IMR-90 (cell line): Measurements from ENCODE around the gene PHC2. TPM values are rescaled to one million over a fixed set of nuclear protein-coding genes. Genes with fewer than 3 reads are reported as not detected.

Experiments used
- ATAC-seq: fragments of 200-7000 bp; cut with Tn5 transposase; 2 replicates; pipeline ENCODE4 v1.9.1; 2020; ENCODE audit warnings: low read depth, mild to moderate bottlenecking, moderate library complexity
- BruUV-seq: library from RNA; stranded (reverse); fragments of 400-500 nt; replicated peaks from 2 replicates; lab custom pipeline; 2021; lab: Mats Ljungman, UMichigan
- CTCF ChIA-PET: fragments of 300-600 bp; formaldehyde crosslinking; extraction: SDS; loops from one replicate; lab custom pipeline; 2021; ENCODE audit warnings: antibody characterized with exemption; lab: Yijun Ruan, JAX
- POLR2A ChIA-PET: fragments of 300-600 bp; sonication (Branson Sonifier 250); formaldehyde crosslinking; loops from one replicate; lab custom pipeline; 2022; ENCODE audit warnings: antibody characterized with exemption; ENCODE audit not compliant: unreplicated experiment; lab: Charles Lee
- DNase-seq: peaks from one replicate; pipeline ENCODE4 v3.0.0; 2013
- H2AFZ ChIP-seq: replicated peaks from 2 replicates; pipeline ENCODE3; 2013; ENCODE audit warnings: low read length, mild to moderate bottlenecking; ENCODE audit not compliant: poor library complexity
- H2AK5ac ChIP-seq: 2 replicates; pipeline ENCODE4 v1.6.1; 2013; ENCODE audit warnings: low read depth, low read length, inconsistent platforms
- H2AK9ac ChIP-seq: replicated peaks from 2 replicates; pipeline ENCODE3; 2013; ENCODE audit warnings: mild to moderate bottlenecking, low read depth, low read length, moderate library complexity; ENCODE audit not compliant: poor library complexity
- H2BK120ac ChIP-seq: 2 replicates; pipeline ENCODE4 v1.6.1; 2013; ENCODE audit warnings: low read depth, low read length, inconsistent platforms
- H2BK15ac ChIP-seq: 3 replicates; pipeline ENCODE4 v1.6.1; 2013; ENCODE audit warnings: low read depth, low read length, inconsistent platforms
- H2BK20ac ChIP-seq: 2 replicates; pipeline ENCODE4 v1.6.1; 2013; ENCODE audit warnings: low read depth, mild to moderate bottlenecking, inconsistent platforms, low read length, moderate library complexity
- H2BK5ac ChIP-seq: 2 replicates; pipeline ENCODE4 v1.6.1; 2013; ENCODE audit warnings: mild to moderate bottlenecking, low read depth, low read length, inconsistent platforms; ENCODE audit not compliant: poor library complexity, severe bottlenecking
- H3K14ac ChIP-seq: replicated peaks from 2 replicates; pipeline ENCODE4 v1.6.1; 2013; ENCODE audit warnings: low read depth, low read length, inconsistent platforms
- H3K18ac ChIP-seq: 2 replicates; pipeline ENCODE4 v1.6.1; 2013; ENCODE audit warnings: low read depth, low read length, control low read depth
- H3K23ac ChIP-seq: 2 replicates; pipeline ENCODE4 v1.6.1; 2013; ENCODE audit warnings: low read depth, low read length, inconsistent platforms
- H3K27ac ChIP-seq: 2 replicates; pipeline ENCODE4 v1.5.1; 2013; ENCODE audit warnings: mild to moderate bottlenecking, control low read depth, low read length; ENCODE audit not compliant: insufficient read depth
- H3K27me3 ChIP-seq: 2 replicates; pipeline ENCODE4 v1.6.1; 2013; ENCODE audit warnings: low read length; ENCODE audit not compliant: control insufficient read depth, insufficient read depth
- H3K36me3 ChIP-seq: 2 replicates; pipeline ENCODE4 v1.6.1; 2013; ENCODE audit warnings: low read length, mixed read lengths; ENCODE audit not compliant: control insufficient read depth, insufficient read depth
- H3K4ac ChIP-seq: 2 replicates; pipeline ENCODE4 v1.6.1; 2013; ENCODE audit warnings: low read depth, low read length, inconsistent platforms
- H3K4me1 ChIP-seq: 2 replicates; pipeline ENCODE4 v1.6.1; 2013; ENCODE audit warnings: low read length, mixed read lengths; ENCODE audit not compliant: control insufficient read depth, insufficient read depth
- H3K4me2 ChIP-seq: 2 replicates; pipeline ENCODE4 v1.6.1; 2013; ENCODE audit warnings: low read depth, mild to moderate bottlenecking, control low read depth, low read length, moderate library complexity
- H3K4me3 ChIP-seq: 2 replicates; pipeline ENCODE4 v1.5.1; 2013; ENCODE audit warnings: low read depth, mild to moderate bottlenecking, control low read depth, low read length, moderate library complexity; ENCODE audit not compliant: insufficient read depth
- H3K56ac ChIP-seq: 2 replicates; pipeline ENCODE4 v1.6.1; 2013; ENCODE audit warnings: low read length, inconsistent platforms; ENCODE audit not compliant: insufficient read depth; ENCODE audit errors: extremely low read depth
- H3K79me1 ChIP-seq, 2 experiments: 2 replicates each; pipeline ENCODE4 v1.6.1; 2013; ENCODE audit warnings: low read length in 2 of 2, inconsistent platforms in 1 of 2, low read depth in 1 of 2
- H3K9ac ChIP-seq: 2 replicates; pipeline ENCODE4 v1.6.1; 2013; ENCODE audit warnings: low read depth, low read length, control low read depth
- H3K9me1 ChIP-seq: 2 replicates; pipeline ENCODE4 v1.6.1; 2013; ENCODE audit warnings: low read length, inconsistent platforms; ENCODE audit not compliant: insufficient read depth
- H3K9me3 ChIP-seq: 2 replicates; pipeline ENCODE4 v1.6.1; 2013; ENCODE audit warnings: low read length; ENCODE audit not compliant: control insufficient read depth, insufficient read depth
- H4K20me1 ChIP-seq: 2 replicates; pipeline ENCODE4 v1.6.1; 2013; ENCODE audit warnings: low read length, inconsistent platforms; ENCODE audit not compliant: insufficient read depth
- H4K5ac ChIP-seq: 2 replicates; pipeline ENCODE4 v1.6.1; 2013; ENCODE audit warnings: mild to moderate bottlenecking, low read depth, low read length, control low read depth
- H4K8ac ChIP-seq, 2 experiments: 2 replicates each; pipeline ENCODE4 v1.6.1; 2013; ENCODE audit warnings: low read depth in 2 of 2, low read length in 2 of 2, control low read depth in 1 of 2, inconsistent platforms in 1 of 2
- H4K91ac ChIP-seq: 2 replicates; pipeline ENCODE4 v1.6.1; 2013; ENCODE audit warnings: low read depth, low read length, inconsistent platforms; ENCODE audit not compliant: insufficient read depth
- BHLHE40 ChIP-seq: fragments of 150-350 bp; IDR thresholded peaks from 2 replicates; pipeline ENCODE4 v1.6.1; 2016; ENCODE audit warnings: mild to moderate bottlenecking, low read depth, low read length
- CEBPB ChIP-seq: IDR thresholded peaks from 2 replicates; pipeline ENCODE4 v1.6.1; 2012; ENCODE audit warnings: low read depth, low read length, improper control_type of control experiment
- CHD1 ChIP-seq: IDR thresholded peaks from 2 replicates; pipeline ENCODE4 v1.6.1; 2012; ENCODE audit warnings: low read depth, low read length, improper control_type of control experiment
- CTCF ChIP-seq: conservative IDR thresholded peaks from 2 replicates; pipeline ENCODE4 v1.5.1; 2012; ENCODE audit warnings: mild to moderate bottlenecking, low read depth, low read length, improper control_type of control experiment
- ELK1 ChIP-seq: fragments of 150-350 bp; IDR thresholded peaks from 2 replicates; pipeline ENCODE4 v1.6.1; 2016; ENCODE audit warnings: low read depth, mild to moderate bottlenecking, low read length, moderate library complexity, borderline replicate concordance
- FOS ChIP-seq: fragments of 150-350 bp; IDR thresholded peaks from 2 replicates; pipeline ENCODE4 v1.6.1; 2016; ENCODE audit warnings: low read depth, low read length
- MAFK ChIP-seq: IDR thresholded peaks from 2 replicates; pipeline ENCODE4 v1.6.1; 2012; ENCODE audit warnings: low read depth, low read length, improper control_type of control experiment
- MAZ ChIP-seq: IDR thresholded peaks from 2 replicates; pipeline ENCODE4 v1.6.1; 2012; ENCODE audit warnings: low read depth, mild to moderate bottlenecking, low read length, improper control_type of control experiment, moderate library complexity, borderline replicate concordance
- MXI1 ChIP-seq: IDR thresholded peaks from 2 replicates; pipeline ENCODE4 v1.6.1; 2012; ENCODE audit warnings: low read depth, mild to moderate bottlenecking, low read length, moderate library complexity, borderline replicate concordance
- NFE2L2 ChIP-seq: fragments of 150-350 bp; IDR thresholded peaks from 2 replicates; pipeline ENCODE4 v1.6.1; 2016; ENCODE audit warnings: low read depth, mild to moderate bottlenecking, low read length
- POLR2A ChIP-seq: IDR thresholded peaks from 2 replicates; pipeline ENCODE4 v1.6.1; 2012; ENCODE audit warnings: mild to moderate bottlenecking, low read depth, low read length
- RAD21 ChIP-seq: IDR thresholded peaks from 2 replicates; pipeline ENCODE4 v1.6.1; 2012; ENCODE audit warnings: low read length, improper control_type of control experiment
- RCOR1 ChIP-seq: IDR thresholded peaks from 2 replicates; pipeline ENCODE4 v1.6.1; 2012; ENCODE audit warnings: mild to moderate bottlenecking, low read length, improper control_type of control experiment; ENCODE audit not compliant: insufficient replicate concordance
- RFX5 ChIP-seq: IDR thresholded peaks from 2 replicates; pipeline ENCODE4 v1.8.0; 2012; ENCODE audit warnings: low read depth, mild to moderate bottlenecking, low read length, moderate library complexity
- SMC3 ChIP-seq: fragments of 150-350 bp; IDR thresholded peaks from 2 replicates; pipeline ENCODE4 v1.6.1; 2016; ENCODE audit warnings: low read depth, mild to moderate bottlenecking, antibody characterized with exemption, low read length, moderate library complexity
- USF2 ChIP-seq: fragments of 150-350 bp; IDR thresholded peaks from 2 replicates; pipeline ENCODE4 v1.6.1; 2017; ENCODE audit warnings: mild to moderate bottlenecking, antibody characterized with exemption, low read length, low read depth
- WGBS, 2 experiments: methylation state at CpG; one replicate each; pipeline versions ENCODE4 v1.1.5 to v1.1.7; 2013; ENCODE audit warnings: missing lambda C conversion rate in 2 of 2; ENCODE audit not compliant: insufficient read length in 1 of 2; ENCODE audit errors: extremely low coverage in 2 of 2; 5-methylcytosine and 5-hydroxymethylcytosine counted together
- dilution Hi-C: fragments of 300-500 bp; cut with HindIII; formaldehyde crosslinking; loops from one replicate; pipeline ENCODE4 v1.14.3; 2018; ENCODE audit warnings: low sequenced_read_pairs; ENCODE audit not compliant: unreplicated experiment
- in situ Hi-C: fragments of 300-500 bp; cut with MboI; formaldehyde crosslinking; loops from 3 replicates; pipeline ENCODE4 v1.14.3; 2019; ENCODE audit warnings: low sequenced_read_pairs, inconsistent platforms, mixed read lengths
- intact Hi-C: fragments of 100-400 bp; cut with micrococcal nuclease; formaldehyde crosslinking; loops from 2 replicates; pipeline ENCODE4 v1.10.0; 2022
- polyA plus RNA-seq, 3 experiments: library from polyadenylated mRNA; depleted of rRNA; stranded (reverse); fragments of >200 nt; gene quantifications; 2 replicates each; pipeline ENCODE4 v1.2.3, GENCODE V29; 2012; ENCODE audit warnings: low replicate concordance in 1 of 3
- total RNA-seq: library from RNA; depleted of rRNA; stranded (reverse); fragments of >200 nt; gene quantifications from 2 replicates; pipeline ENCODE4 v1.2.3, GENCODE V29; 2012

PHC2 gene
- total and polyA plus RNA-seq, 2 of the 4 experiments (the other 2 are of a cell fraction) = 46.4 to 98.1 TPM

GRCh38 chr1:33289858-33290154, 141.1 kb downstream of the PHC2 start:
- DNase-seq = no peak
- Histone ChIP-seq H4K8ac (no peak overlapping the region), H3K79me1 (peaks cover 0 to 19% of the 10 kb centered on the region in 2 experiments; a peak in 3 of 4 replicates), H3K4me2 (no peak overlapping the region), H3K27ac (no peak overlapping the region), H3K14ac (no peak overlapping the region), H4K91ac (no peak overlapping the region), H3K36me3 (peaks cover 27% of the 10 kb centered on the region), H2AK9ac (no peak overlapping the region), H2AK5ac (no peak overlapping the region), H3K9me3 (no peaks in the 10 kb centered on the region), H3K4ac (no peak overlapping the region), H3K9me1 (peaks cover 7% of the 10 kb centered on the region), H3K56ac (no peak overlapping the region), H3K9ac (no peak overlapping the region), H4K5ac (no peak overlapping the region), H3K23ac (no peak overlapping the region), H3K18ac (no peak overlapping the region), H2BK15ac (no peak overlapping the region), H2BK5ac (no peak overlapping the region), H2BK20ac (no peak overlapping the region), H2BK120ac (no peak overlapping the region), H3K27me3 (no peaks in the 10 kb centered on the region), H4K20me1 (peaks cover 4% of the 10 kb centered on the region; the same call in 1 of the 2 replicates), H3K4me3 (no peak overlapping the region), H3K4me1 (no peaks in the 10 kb centered on the region), H2AFZ (no peak overlapping the region)
- ChIA-PET CTCF (no interaction called here), POLR2A (no interaction called here)
- no TSS peak for BruUV-seq
- intact Hi-C loops (loop anchor here (10.0 kb wide), 1 partner anchor 185 kb away; no protein-coding TSS in a partner anchor), in situ Hi-C loops (loop anchor here (10.0 kb wide), 1 partner anchor 325 kb away; no protein-coding TSS in a partner anchor), dilution Hi-C loops (no loop called here)
- TF ChIP-seq CHD1 (no peak), SMC3 (no peak), MAFK (no peak), POLR2A (no peak), RAD21 (no peak), NFE2L2 (no peak), BHLHE40 (no peak), MXI1 (no peak), FOS (no peak), ELK1 (no peak), CTCF (no peak), RFX5 (no peak), USF2 (no peak), MAZ (no peak), RCOR1 (no peak), CEBPB (no peak)
- 100% methylated on average over 1 of the region's 3 CpGs; no CpG with 5 or more reads in 1 of the 2 experiments for WGBS, 2 experiments
- ATAC-seq = no peak
